OCI-LY7 (cell line): ENCODE results near the gene IRAK1. TPM values are rescaled to one million over a fixed set of nuclear protein-coding genes. Genes with fewer than 3 reads are reported as not detected.

Experiments used
- BruUV-seq: library from RNA; stranded (reverse); fragments of 400-500 nt; replicated peaks from 2 replicates; lab custom pipeline; 2021; lab: Mats Ljungman, UMichigan
- CTCF ChIA-PET: fragments of 300-600 bp; sonication (Branson Sonifier 250); formaldehyde crosslinking; loops from one replicate; lab custom pipeline; 2022; ENCODE audit warnings: antibody characterized with exemption; ENCODE audit not compliant: unreplicated experiment; lab: Charles Lee
- POLR2A ChIA-PET: fragments of 300-600 bp; sonication (Branson Sonifier 250); formaldehyde crosslinking; loops from one replicate; lab custom pipeline; 2022; ENCODE audit warnings: antibody characterized with exemption; lab: Charles Lee
- DNase-seq: peaks from one replicate; pipeline ENCODE4 v3.0.0-alpha.2; 2015; ENCODE audit warnings: low spot score
- H2AFZ ChIP-seq: fragments of 200-600 bp; sonication (generic), shearing (Covaris generic); 2 replicates; pipeline ENCODE4 v1.6.1; 2014; ENCODE audit warnings: mild to moderate bottlenecking, antibody characterized with exemption, low read length, moderate library complexity
- H3K27ac ChIP-seq: fragments of 200-600 bp; sonication (generic); 2 replicates; pipeline ENCODE4 v1.5.1; 2014; ENCODE audit warnings: mixed run types, low read depth, mild to moderate bottlenecking, moderate library complexity, low read length, inconsistent platforms; ENCODE audit not compliant: poor library complexity, severe bottlenecking
- H3K36me3 ChIP-seq: fragments of 200-600 bp; sonication (generic); 2 replicates; pipeline ENCODE4 v1.6.1; 2014; ENCODE audit warnings: mild to moderate bottlenecking, antibody characterized with exemption, low read length, moderate library complexity, mixed read lengths; ENCODE audit not compliant: insufficient read depth
- H3K4me1 ChIP-seq: fragments of 200-600 bp; sonication (generic); 2 replicates; pipeline ENCODE4 v1.5.1; 2014; ENCODE audit warnings: mild to moderate bottlenecking, low read length; ENCODE audit not compliant: insufficient read depth, poor library complexity, severe bottlenecking
- H3K4me2 ChIP-seq: fragments of 200-600 bp; sonication (generic); 2 replicates; pipeline ENCODE4 v1.6.1; 2014; ENCODE audit warnings: mild to moderate bottlenecking, low read length
- H3K4me3 ChIP-seq: fragments of 200-600 bp; sonication (generic); 2 replicates; pipeline ENCODE4 v1.5.1; 2014; ENCODE audit warnings: mild to moderate bottlenecking, low read depth, low read length; ENCODE audit not compliant: poor library complexity, severe bottlenecking
- H3K79me2 ChIP-seq: fragments of 200-600 bp; sonication (generic); 2 replicates; pipeline ENCODE4 v1.6.1; 2016; ENCODE audit warnings: low read depth, mild to moderate bottlenecking, low read length, moderate library complexity, mixed read lengths; ENCODE audit not compliant: insufficient read depth
- H3K9me2 ChIP-seq: fragments of 200-600 bp; sonication (generic); 2 replicates; pipeline ENCODE4 v1.6.1; 2016; ENCODE audit warnings: mild to moderate bottlenecking, low read length, mixed read lengths; ENCODE audit not compliant: insufficient read depth
- H3K9me3 ChIP-seq: fragments of 200-600 bp; sonication (generic); 2 replicates; pipeline ENCODE4 v1.6.1; 2014; ENCODE audit warnings: mild to moderate bottlenecking, mixed run types, low read length, mixed read lengths
- H4K20me1 ChIP-seq: fragments of 200-600 bp; sonication (generic); 2 replicates; pipeline ENCODE4 v1.6.1; 2014; ENCODE audit warnings: mild to moderate bottlenecking, antibody characterized with exemption, low read length, moderate library complexity, mixed read lengths; ENCODE audit not compliant: insufficient read depth
- EZH2phosphoT487 ChIP-seq: fragments of 200-600 bp; sonication (generic); IDR thresholded peaks from 2 replicates; pipeline ENCODE4 v1.6.1; 2018; ENCODE audit warnings: low read depth, borderline replicate concordance, mild to moderate bottlenecking, mixed run types, antibody characterized with exemption, low read length, moderate library complexity, mixed read lengths
- intact Hi-C: fragments of 100-400 bp; cut with micrococcal nuclease; formaldehyde crosslinking; loops from one replicate; pipeline ENCODE4 v1.10.0; 2022; ENCODE audit not compliant: unreplicated experiment
- total RNA-seq, 2 experiments: library from RNA; depleted of rRNA in 1 of 2; stranded (reverse); fragments of >200 nt in 1 of 2; shearing (Covaris generic) in 1 of 2; gene quantifications; 2 replicates each; pipeline ENCODE4 v1.2.3, GENCODE V29; 2014 to 2022
- TF ChIP-seq, protein P1 (sequence below): fragments of 200-600 bp; sonication (generic); conservative IDR thresholded peaks from 2 replicates; pipeline ENCODE4 v1.5.1; 2014; ENCODE audit warnings: mild to moderate bottlenecking, antibody characterized with exemption, low read length, moderate library complexity, mixed read lengths

The IRAK1 gene
- total RNA-seq, 2 experiments from 2014 or later: 75.5 to 136 TPM

DNA sequence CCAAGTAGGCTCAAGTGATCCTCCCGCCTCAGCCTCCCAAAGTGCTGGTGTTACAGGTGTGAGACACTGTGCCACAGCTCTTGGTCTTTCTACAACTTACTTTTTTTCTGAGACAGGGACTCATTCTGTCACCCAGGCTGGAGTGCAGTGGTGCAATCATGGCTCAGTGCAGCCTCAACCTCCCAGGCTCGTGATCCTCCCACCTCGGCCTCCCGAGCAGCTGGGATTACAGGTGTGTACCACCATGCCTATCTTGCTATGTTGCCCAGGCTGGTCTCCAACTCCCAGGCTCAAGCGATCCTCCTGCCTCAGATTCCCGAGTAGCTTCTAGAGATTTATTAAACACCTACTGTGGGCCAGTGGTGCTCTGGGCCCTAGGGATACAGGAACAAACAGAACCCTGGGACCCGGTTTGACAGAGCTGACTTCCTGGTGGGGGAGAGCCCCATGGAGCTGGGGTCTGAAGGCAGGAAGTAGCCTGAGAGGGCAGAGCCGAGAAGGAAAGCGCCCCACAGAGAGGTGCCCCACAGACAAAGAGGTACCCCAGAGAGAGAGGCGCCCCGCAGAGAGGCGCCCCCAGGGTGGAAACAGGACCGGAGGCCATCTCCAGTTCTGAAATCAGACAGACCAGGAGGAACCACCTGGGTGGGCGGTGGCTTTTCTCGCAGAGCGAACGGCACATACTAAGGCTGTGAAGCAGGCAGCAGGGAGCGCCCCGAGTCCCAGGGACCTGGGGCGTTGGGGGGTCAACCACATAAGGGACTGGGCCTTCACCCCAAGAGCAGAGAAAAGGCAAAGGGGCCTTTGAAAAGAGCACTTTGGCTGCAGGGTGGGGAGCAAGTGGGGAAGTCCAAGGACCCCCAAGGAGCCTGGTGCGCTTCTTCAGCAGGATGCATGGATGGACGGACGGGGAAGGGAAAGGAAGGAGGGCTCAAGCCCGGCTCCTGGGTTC is 5.0 kb downstream of the IRAK1 start:
- intact Hi-C loops: no loop called here
- H3K36me3 ChIP-seq: peaks cover 77% of the 10 kb centered on the region
- no peaks in the 10 kb centered on the region; the same call in 1 of the 2 replicates for H3K79me2 ChIP-seq
- POLR2A ChIA-PET: no interaction called here
- H3K9me3 ChIP-seq: no peaks in the 10 kb centered on the region
- BruUV-seq: no TSS peak
- CTCF ChIA-PET: no interaction called here
- no peak overlapping the region for H3K4me2 ChIP-seq
- no peaks in the 10 kb centered on the region for H3K9me2 ChIP-seq
- H2AFZ ChIP-seq: no peak overlapping the region
- H4K20me1 ChIP-seq: no peaks in the 10 kb centered on the region
- peaks cover 8% of the 10 kb centered on the region for H3K4me1 ChIP-seq
- DNase-seq: no peak
- TF ChIP-seq, protein P1, sequence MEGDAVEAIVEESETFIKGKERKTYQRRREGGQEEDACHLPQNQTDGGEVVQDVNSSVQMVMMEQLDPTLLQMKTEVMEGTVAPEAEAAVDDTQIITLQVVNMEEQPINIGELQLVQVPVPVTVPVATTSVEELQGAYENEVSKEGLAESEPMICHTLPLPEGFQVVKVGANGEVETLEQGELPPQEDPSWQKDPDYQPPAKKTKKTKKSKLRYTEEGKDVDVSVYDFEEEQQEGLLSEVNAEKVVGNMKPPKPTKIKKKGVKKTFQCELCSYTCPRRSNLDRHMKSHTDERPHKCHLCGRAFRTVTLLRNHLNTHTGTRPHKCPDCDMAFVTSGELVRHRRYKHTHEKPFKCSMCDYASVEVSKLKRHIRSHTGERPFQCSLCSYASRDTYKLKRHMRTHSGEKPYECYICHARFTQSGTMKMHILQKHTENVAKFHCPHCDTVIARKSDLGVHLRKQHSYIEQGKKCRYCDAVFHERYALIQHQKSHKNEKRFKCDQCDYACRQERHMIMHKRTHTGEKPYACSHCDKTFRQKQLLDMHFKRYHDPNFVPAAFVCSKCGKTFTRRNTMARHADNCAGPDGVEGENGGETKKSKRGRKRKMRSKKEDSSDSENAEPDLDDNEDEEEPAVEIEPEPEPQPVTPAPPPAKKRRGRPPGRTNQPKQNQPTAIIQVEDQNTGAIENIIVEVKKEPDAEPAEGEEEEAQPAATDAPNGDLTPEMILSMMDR: no peak
- TF ChIP-seq EZH2phosphoT487: no peak
- H3K27ac ChIP-seq: no peak overlapping the region
- no peak overlapping the region for H3K4me3 ChIP-seq

DNA sequence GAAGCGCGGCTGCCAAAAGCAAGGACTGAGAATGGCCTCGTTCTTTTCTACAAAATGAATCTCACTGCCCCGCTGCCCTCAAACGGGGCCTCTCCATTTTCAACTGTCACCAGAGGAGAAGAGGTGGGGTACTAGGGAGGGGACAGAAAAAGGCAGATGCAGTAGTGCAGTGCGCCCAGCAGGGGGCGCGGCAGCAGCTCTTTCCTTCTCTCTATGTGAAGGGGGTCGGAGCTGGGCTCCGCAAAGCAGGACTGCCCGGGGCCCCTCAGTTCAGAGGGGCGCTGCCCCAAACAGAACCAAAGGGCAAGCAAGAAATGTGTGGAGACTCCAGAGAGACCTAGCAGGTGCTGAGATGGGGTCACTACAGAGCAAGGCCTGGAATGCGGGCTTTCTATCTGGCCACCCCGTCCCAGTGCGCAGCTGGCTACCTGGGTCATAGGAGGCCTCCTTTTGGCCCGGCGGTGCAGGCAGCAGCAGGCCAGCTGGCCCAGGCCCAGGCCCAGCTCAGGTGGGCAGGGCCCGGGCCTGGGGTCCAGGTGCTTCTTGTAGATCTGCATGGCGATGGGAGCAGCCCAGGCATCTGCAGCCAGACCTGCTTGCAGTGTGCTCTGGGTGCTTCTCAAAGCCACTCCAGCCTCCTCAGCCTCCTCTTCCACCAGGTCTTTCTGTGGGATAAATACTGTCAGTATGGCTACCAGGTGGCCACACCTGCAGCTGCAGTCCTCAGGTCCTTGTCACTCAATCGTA is 5.9 kb downstream of the IRAK1 start:
- no peak overlapping the region for H3K4me3 ChIP-seq
- H3K79me2 ChIP-seq: no peaks in the 10 kb centered on the region; the same call in 1 of the 2 replicates
- ChIA-PET CTCF (no interaction called here), POLR2A (interaction anchor here (1.2 kb wide), 1 partner anchor 87 kb away, joined by 3 read pairs; the partner anchor contains the start of gene ARHGAP4)
- H2AFZ ChIP-seq: no peak overlapping the region
- DNase-seq: peak; percentile 52
- no TSS peak for BruUV-seq
- H3K4me2 ChIP-seq: no peak overlapping the region
- H4K20me1 ChIP-seq: no peaks in the 10 kb centered on the region
- H3K4me1 ChIP-seq: peaks cover 8% of the 10 kb centered on the region
- TF ChIP-seq, protein P1: peak; percentile 82
- TF ChIP-seq EZH2phosphoT487: no peak
- H3K27ac ChIP-seq: no peak overlapping the region
- no peaks in the 10 kb centered on the region for H3K9me3 ChIP-seq
- intact Hi-C loops: no loop called here
- H3K9me2 ChIP-seq: no peaks in the 10 kb centered on the region
- peaks cover 77% of the 10 kb centered on the region for H3K36me3 ChIP-seq
